GM18870 (cell line): ENCODE results near the gene SERPING1.

Experiments used
- ATAC-seq: cut with Tn5 transposase; IDR thresholded peaks from one replicate; pipeline ENCODE4 v1.9.1; 2021; ENCODE audit warnings: moderate library complexity; ENCODE audit not compliant: unreplicated experiment

SERPING1 gene

GRCh38 chr11:57635246-57635645 is 37.8 kb downstream of the SERPING1 start:
- no peak for ATAC-seq

GRCh38 chr11:57637626-57638004 is 40.1 kb downstream of the SERPING1 start:
- ATAC-seq: no peak

DNA sequence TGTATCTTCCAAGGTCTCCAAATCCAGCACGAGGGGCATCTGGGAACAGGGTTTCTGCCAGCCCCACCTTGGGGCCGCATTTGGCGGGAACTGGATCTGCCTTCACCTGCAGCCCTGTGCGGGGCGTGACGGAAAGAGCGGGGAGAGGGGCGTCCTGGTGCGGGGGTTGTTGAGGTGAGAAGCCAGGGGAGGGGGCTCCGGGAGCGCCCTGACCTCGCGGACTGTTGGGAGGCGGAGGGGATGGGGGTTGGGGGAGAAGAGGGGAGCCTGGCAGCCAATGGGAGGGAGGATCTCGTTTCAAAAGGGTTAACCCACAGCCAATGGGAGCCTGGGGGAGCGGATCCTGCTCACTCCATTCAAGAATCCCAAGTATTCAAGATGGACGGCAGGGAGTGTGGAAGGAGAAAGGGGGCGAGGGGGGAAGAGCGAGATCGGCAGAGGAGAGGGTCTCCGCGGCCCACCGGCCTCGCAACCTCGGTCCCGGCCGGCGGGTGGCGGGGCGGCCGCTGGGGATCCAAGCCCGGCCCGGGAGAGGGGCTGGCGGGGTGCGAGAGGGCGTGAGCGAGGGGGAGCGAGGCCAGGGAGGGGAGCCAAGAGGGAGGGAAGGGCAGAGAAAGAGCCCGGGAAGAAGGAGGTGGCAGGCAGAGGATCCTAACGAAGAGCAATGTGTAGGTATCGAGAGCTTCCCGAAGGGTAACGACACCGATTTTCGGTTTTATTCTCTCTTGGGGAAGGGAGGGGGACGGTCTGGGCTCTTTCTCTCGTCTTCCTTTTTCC is 40.7 kb downstream of the SERPING1 start:
- ATAC-seq: peak; percentile 43

GRCh38 chr11:57638811-57639320 is 41.4 kb downstream of the SERPING1 start:
- ATAC-seq: no peak

DNA sequence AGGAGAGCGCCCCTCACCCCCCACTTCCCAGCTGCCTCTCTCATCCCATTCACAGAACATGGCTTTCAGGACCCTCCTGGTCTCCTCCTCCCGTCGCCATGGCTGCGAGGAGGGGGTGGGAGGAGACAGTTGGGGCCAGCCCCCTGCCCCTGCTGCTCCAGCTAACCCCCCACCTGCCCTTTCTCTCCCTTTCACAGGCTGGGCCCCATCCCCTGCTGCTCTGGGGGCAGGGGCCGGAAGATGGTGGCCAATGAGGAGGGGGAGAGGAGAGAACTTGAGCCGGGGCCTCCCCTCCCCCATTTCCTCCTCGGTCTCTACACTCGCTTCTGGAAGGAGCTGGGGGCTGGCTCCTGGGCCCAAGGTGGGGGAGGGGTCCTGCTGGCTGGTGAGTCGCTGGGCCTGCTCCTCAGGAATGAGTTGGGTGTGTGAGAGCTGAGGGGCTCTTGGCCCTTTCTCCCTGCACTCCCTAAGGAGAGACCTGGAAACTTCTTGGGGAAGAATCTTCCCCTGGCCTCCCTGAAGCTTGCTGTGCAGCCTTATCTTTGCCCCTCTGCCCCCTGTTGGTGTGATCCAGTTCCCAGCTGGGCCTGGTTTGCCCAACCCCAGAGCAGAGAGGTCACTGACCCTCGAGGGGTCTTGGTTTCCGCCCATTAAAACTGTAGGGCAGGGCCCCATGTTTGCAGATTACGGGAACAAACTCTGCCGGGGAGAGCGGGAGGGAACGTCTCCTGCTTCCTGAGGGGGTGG is 42.0 kb downstream of the SERPING1 start:
- ATAC-seq: no peak

DNA sequence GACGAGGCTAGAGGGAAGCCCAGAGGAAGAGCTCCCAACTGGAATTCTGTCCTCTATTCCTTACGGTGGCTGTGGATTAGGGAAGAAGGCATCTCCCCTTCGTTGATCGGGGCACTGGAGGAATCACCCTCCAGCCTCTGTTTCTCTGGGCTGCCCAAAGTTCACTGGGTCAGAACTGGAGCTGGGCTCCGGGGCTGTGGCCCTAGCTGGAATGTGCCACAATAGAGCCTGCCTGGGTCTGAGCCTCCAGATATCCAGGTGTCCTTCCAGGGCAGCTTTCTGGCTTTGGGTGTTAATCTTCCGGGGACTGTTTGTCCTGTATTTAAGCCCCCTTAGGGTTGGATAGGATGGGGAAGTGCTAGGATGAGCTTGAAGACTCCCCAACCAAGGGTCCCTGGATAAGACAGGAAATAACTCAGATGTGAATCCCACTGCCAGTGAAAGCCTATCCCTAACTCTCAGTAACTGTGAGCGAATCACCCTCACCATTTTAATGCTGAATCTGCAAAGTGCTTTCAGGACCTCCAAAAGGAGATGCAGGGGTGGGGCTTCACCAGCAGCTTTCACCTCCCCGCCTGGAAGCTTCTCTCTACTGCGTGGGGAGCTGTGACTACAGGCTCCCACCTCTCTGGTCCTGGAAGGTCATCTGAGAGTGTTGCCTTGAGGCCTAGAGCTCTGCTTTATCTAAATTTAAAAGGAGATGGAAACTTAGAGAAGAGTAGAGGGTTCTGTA is 42.7 kb downstream of the SERPING1 start:
- ATAC-seq: no peak

GRCh38 chr11:57641011-57641807 is 43.7 kb downstream of the SERPING1 start:
- ATAC-seq: no peak

DNA sequence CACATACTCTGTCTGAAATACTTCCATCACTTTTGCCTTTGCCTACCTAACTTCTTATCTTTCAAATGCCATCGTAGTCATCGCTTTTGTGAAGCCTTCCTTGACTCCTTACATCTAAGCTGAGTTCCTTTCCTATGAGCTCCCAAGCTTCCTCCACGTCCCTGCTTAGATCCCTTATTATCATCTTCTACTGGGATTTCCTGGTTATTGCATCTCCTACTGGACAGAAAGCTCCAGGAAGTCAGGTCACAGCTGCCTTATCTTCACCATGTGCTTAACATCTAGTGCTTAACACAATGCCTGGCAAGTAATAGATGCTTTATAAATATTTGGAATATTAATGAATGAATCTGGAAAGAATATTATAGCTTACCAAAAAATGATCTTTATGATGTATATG is 46.3 kb downstream of the SERPING1 start:
- ATAC-seq: no peak

DNA sequence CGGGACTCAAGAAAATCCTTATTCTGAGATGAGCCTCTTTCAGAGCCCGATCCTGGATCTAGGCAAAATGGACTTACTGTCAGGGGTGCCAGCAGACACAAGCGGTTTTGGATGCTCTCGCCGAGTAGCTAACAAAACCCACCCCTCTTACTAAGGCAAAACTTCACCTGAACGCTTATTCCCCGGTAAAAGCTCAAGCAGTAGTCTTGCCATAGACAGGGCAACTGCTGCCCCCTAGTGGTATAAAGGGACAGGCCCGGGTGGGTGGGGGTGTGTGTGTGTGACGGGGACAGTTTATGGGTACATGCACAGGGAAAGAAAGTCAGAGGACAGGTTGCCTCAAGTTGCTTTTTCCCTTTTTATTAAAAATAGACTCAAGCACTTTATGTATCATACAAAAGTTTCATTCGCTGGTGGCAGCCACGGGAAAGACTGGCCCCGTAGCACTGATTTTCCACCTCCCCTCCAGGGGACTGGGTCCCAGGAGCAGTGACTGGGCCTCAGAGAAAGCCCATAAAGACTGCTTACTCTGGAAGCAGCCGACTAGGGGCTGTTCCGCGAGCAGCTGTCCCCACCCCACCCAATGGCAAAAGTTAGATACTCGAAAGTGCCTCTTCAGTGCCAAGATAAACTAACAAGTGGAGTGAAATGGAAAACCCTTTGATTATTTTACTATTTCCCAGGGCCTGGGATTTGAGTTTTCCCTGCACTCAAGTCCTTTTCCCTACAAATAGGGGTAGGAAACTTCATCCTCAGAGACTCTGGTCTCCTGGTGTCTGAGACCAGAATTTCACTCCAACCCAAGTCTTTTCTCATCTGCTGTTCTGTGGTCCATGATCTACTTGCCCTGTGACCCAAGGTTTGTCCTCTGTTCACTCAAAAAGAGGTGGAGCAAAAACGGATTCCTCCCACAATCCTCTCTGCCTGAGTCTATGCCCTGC is 47.5 kb downstream of the SERPING1 start:
- ATAC-seq: no peak

- no peak for ATAC-seq
Observed at GRCh38 chr11:57645689-57646085, 48.2 kb downstream of the SERPING1 start.

- ATAC-seq: no peak
Observed at GRCh38 chr11:57646194-57646798, 48.8 kb downstream of the SERPING1 start.

- no peak for ATAC-seq
Observed at GRCh38 chr11:57646799-57647303, 49.4 kb downstream of the SERPING1 start.

- no peak for ATAC-seq
Observed at GRCh38 chr11:57647372-57647771, 49.9 kb downstream of the SERPING1 start.

DNA sequence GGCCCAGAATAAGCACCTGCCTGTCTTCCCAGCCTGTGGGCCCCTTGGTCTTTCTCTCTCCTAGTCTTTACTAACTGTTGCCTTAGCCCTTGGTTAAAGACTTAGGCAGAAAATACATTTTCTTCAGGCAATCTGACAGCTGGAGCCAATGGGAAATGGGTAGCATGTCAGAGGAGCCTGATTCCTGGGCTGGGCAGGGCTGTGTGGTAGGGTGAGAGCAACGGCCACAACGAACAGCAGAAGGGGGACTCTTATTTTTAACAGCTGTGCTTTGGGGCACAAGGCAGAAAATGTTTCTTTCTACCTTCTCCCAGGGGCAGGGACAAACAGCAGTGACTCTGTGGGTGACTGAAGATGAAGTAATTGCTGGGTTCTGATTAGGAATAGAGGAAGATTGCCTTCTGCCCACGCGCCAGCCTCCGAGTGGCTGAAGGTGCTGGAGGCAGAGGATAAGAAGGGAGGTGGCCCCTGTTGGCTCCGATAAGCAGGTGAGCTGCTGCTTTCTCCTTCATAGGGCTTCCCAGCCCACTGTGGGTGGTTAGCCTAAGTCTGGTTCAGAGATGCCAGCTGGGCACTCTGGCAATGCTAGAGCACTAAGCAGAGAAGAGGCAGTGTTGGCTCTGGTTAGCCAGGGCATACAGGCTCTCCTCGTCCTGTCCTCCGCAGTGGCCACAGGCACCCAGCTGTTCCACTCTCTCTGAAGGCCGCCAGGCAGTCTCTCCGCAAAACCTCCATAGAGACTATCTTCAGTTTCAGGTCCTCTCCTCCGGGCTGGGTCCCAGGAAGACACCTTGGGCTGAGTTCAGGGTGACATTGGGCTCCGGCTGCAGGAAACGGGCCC is 50.7 kb downstream of the SERPING1 start:
- ATAC-seq: no peak

GRCh38 chr11:57648801-57649735 is 51.6 kb downstream of the SERPING1 start:
- ATAC-seq: no peak

DNA sequence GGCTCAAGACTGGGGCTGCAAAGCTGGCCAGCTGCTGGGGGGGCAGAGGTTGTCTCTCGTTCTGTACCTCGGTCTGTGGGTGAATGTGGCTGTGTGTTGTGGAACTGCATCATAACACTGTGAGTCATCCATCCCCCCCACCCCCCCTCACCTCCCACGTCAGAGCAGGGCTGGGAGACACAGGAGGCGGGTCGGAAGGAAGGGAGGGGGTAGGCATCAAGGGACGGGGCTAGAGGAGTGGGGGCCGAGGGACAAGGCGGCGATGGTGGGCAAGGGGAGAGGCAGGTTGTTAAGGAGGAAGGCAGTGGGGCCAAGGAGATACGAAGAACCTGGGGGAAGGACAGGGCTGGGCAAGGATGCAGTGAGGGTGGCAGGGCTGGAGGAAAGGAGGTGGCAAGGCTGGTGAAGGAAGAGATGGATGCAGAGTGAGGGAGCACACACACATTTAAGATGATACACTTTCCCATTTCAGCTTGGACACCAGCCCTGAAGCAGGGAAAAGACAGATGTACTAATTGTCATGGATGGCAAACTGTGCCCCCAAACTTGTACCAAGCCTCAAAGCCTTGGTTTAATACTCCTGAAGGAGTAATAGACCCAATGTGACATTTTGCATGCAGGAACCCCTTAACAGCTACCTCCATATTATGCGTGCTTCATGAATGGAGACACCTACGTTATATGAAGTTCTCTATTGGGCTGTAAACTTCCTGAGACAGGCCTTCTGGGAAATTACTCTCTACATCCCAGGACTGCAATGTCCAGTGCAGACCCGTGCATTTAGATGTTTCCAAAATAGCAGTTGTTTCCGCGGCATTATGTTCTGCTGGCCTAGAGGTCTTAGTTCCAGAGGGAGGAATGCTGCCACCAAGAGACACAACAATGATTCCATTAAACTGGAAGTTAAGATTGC is 52.6 kb downstream of the SERPING1 start, which contains the start of gene YPEL4:
YPEL4 (minus strand) TSS at position 87 of the 913 bp plus-strand sequence. CDS start 2,805 bp downstream, outside the sequence.
- ATAC-seq: no peak
